ENCODE data around the gene ADAMTS2.

The ADAMTS2 gene

GRCh38 chr5:179346875-179347274 lies 1.6 kb upstream of the ADAMTS2 start:
- Histone ChIP-seq H3K4me3 (ENCODE audit: low read length) (no peak overlapping the region), H3K36me3 (ENCODE audit: control insufficient read depth, insufficient read depth, low read length) (no peaks in the 10 kb centered on the region), H3K9ac (ENCODE audit: low read length) (no peak overlapping the region), H3K27me3 (ENCODE audit: control insufficient read depth, insufficient read depth, low read length) (peaks cover 4% of the 10 kb centered on the region), H3K4me1 (ENCODE audit: control insufficient read depth, insufficient read depth, low read length) (no peaks in the 10 kb centered on the region), H3K27ac (ENCODE audit: low read depth, low read length) (no peak overlapping the region)

DNA sequence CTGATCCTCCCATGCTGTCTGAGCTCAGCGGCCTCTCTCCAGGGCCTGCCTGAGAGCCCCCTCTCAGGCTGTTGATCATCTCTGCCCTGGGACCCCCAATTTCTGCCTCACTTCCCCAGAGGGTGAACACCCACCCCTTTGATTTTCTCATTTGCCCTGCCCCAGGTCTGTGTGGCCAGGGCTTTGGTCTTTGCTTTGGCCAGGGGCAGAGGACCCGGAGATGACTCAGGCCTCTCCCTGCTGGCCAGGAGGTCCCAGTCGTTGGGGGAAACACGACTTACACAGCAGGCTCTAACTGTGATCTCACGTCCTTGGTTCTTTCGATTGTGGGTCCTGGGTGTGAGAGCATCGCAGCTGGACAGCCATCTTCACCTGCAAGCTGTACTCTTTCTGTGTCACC lies 1.1 kb upstream of the ADAMTS2 start:
- Histone ChIP-seq H3K4me3 (ENCODE audit: low read length) (no peak overlapping the region), H3K4me1 (ENCODE audit: control insufficient read depth, insufficient read depth, low read length) (no peaks in the 10 kb centered on the region), H3K27ac (ENCODE audit: low read depth, low read length) (no peak overlapping the region), H3K27me3 (ENCODE audit: control insufficient read depth, insufficient read depth, low read length) (peaks cover 4% of the 10 kb centered on the region), H3K36me3 (ENCODE audit: control insufficient read depth, insufficient read depth, low read length) (no peaks in the 10 kb centered on the region), H3K9ac (ENCODE audit: low read length) (no peak overlapping the region)

DNA sequence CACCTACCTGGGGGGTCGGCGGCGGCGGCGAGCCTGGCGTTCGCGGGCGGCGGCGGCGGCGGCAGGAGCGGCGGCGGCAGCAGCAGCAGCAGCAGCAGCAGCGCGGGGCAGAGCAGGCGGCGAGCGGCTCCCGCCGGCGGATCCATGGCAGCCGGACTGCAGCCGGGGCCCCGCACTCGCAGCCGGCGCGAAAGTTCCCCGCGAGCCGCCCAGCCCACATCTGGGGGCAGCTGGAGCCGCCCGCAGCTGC lies 153 bp downstream of the ADAMTS2 start:
- Histone ChIP-seq H3K27ac (ENCODE audit: low read depth, low read length) (no peak overlapping the region), H3K4me3 (ENCODE audit: low read length) (no peak overlapping the region), H3K9ac (ENCODE audit: low read length) (no peak overlapping the region), H3K4me1 (ENCODE audit: control insufficient read depth, insufficient read depth, low read length) (no peaks in the 10 kb centered on the region), H3K27me3 (ENCODE audit: control insufficient read depth, insufficient read depth, low read length) (peaks cover 4% of the 10 kb centered on the region), H3K36me3 (ENCODE audit: control insufficient read depth, insufficient read depth, low read length) (no peaks in the 10 kb centered on the region)

- Histone ChIP-seq H3K36me3 (ENCODE audit: control insufficient read depth, insufficient read depth, low read length) (no peaks in the 10 kb centered on the region), H3K4me3 (ENCODE audit: low read length) (peak overlapping the region; percentile 65), H3K9ac (ENCODE audit: low read length) (no peak overlapping the region), H3K27me3 (ENCODE audit: control insufficient read depth, insufficient read depth, low read length) (peaks cover 4% of the 10 kb centered on the region), H3K4me1 (ENCODE audit: control insufficient read depth, insufficient read depth, low read length) (no peaks in the 10 kb centered on the region), H3K27ac (ENCODE audit: low read depth, low read length) (no peak overlapping the region)
Observed at GRCh38 chr5:179344431-179345182, 654 bp downstream of the ADAMTS2 start.

DNA sequence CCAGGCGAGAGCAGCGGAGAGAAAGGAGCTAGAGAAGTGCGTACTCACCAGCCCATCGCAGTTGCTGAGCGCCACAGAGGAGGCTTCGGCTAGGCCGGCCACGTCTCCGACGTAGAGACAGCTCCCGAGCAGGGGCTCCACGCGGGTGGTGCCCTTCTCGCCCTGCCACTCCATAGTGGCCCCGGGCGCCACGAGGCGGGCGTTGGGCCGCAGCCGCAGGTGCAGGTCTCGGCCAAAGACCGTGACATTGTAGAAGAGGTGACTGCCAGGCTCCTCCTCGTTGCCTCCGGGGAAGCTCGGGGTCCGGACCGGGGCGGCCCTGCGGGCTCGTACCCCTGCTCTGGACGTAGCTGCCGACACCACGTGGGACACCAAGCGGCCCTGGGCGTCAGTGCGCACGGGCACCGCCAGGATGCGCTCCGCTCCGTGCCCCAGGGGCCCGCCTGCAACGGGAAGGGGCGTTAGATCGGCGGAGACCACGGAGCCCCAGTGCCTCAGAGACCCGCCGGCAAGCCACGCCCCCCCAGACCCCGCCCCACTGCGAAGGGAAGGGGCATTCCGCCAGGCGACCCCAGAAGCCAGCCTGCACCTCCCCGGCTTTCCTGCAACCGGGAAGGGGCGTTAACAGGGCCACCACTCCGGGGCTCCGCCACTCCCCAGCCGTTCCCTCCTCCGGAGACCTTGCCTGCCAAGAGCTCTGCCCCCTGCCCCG lies 1.4 kb downstream of the ADAMTS2 start:
- no peaks in the 10 kb centered on the region for H3K4me1 ChIP-seq (ENCODE audit: control insufficient read depth, insufficient read depth, low read length)
- peaks cover 4% of the 10 kb centered on the region for H3K27me3 ChIP-seq (ENCODE audit: control insufficient read depth, insufficient read depth, low read length)
- H3K36me3 ChIP-seq (ENCODE audit: control insufficient read depth, insufficient read depth, low read length) = no peaks in the 10 kb centered on the region
- H3K9ac ChIP-seq (ENCODE audit: low read length) = no peak overlapping the region
- H3K27ac ChIP-seq (ENCODE audit: low read depth, low read length) = no peak overlapping the region
- H3K4me3 ChIP-seq (ENCODE audit: low read length) = peak overlapping the region; percentile 65

DNA sequence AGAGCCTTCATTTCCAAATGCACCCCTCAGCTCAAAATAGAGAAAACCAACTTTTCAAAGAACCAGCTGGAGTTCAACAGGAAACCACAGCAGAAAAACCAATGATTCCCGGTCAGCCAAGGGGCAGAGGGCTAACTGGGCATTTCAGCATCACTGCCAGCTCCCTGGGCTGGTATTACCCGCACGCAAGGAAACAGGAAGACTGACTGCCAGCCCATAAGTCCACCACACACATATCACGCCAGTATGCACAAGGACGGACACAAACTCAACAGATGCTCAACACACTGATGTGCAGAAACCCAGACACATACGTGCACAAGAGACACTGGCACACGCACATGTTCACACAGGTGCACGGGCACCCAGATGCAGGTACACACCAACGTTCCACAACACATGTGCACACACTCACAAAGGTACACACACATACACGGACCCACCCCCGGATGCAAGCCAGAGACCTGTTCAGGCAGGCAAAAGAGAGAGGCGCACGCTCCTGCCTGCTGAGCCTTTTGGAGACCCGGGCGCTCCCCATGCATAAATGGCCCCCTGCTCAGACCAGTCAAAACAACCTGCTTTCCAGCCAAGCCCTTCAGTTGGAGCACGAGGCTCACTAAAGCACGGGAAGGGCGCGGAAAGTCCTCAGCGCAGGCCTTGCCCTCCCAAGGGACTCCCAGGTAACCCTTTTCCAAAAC lies 2.1 kb downstream of the ADAMTS2 start:
- Histone ChIP-seq H3K4me3 (ENCODE audit: low read length) (no peak overlapping the region), H3K27me3 (ENCODE audit: control insufficient read depth, insufficient read depth, low read length) (peaks cover 4% of the 10 kb centered on the region), H3K9ac (ENCODE audit: low read length) (no peak overlapping the region), H3K27ac (ENCODE audit: low read depth, low read length) (no peak overlapping the region), H3K4me1 (ENCODE audit: control insufficient read depth, insufficient read depth, low read length) (no peaks in the 10 kb centered on the region), H3K36me3 (ENCODE audit: control insufficient read depth, insufficient read depth, low read length) (no peaks in the 10 kb centered on the region)

DNA sequence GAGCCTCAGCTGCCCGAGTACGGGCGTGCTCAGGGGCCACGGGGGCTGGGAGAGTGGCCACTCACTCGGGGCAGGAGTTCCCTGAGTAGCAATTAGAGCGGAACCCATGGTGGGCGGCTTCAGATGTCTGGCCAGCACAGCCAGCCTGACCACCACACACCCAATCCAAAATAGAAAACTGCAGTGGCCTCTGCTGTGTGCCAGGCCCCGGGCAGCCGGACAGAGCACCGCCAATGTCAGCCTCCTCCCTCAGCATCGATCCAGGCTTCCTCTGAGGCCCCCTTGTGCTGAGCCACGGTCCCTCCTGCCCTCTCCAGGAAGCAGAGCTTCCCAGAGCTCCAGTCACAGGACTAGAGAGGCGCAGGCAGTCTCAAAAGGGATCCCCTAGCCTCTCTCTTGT lies 2.7 kb downstream of the ADAMTS2 start:
- no peak overlapping the region for H3K9ac ChIP-seq (ENCODE audit: low read length)
- H3K27me3 ChIP-seq (ENCODE audit: control insufficient read depth, insufficient read depth, low read length) = peaks cover 4% of the 10 kb centered on the region

DNA sequence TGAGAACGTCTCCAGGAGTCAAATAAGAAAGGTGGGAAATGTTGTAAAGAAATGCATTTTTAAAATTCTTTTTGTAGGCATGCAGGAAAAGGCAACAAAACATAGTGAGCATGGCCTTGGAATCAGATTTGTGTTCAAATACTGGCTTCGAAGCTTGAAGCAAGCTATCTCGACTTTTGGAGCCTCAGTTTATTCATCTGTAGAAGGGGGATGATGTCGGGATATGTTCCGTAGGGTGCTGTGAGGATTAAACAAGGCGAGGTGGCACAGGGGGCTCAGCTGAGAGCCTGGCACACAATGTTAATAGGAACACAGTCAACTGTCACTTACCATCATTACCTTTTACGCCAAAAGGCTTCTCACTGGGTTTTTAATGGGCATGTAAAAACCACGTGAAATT lies 4.8 kb downstream of the ADAMTS2 start:
- Histone ChIP-seq H3K9ac (ENCODE audit: low read length) (no peak overlapping the region), H3K27me3 (ENCODE audit: control insufficient read depth, insufficient read depth, low read length) (no peaks in the 10 kb centered on the region), H3K4me3 (ENCODE audit: low read length) (no peak overlapping the region), H3K27ac (ENCODE audit: low read depth, low read length) (no peak overlapping the region), H3K4me1 (ENCODE audit: control insufficient read depth, insufficient read depth, low read length) (no peaks in the 10 kb centered on the region), H3K36me3 (ENCODE audit: control insufficient read depth, insufficient read depth, low read length) (no peaks in the 10 kb centered on the region)

More for the DNA sequence above, 2.7 kb downstream of the ADAMTS2 start:
- Histone ChIP-seq H3K27ac (ENCODE audit: low read depth, low read length) (no peak overlapping the region), H3K4me3 (ENCODE audit: low read length) (peak overlapping the region; percentile 8), H3K4me1 (ENCODE audit: control insufficient read depth, insufficient read depth, low read length) (no peaks in the 10 kb centered on the region), H3K36me3 (ENCODE audit: control insufficient read depth, insufficient read depth, low read length) (no peaks in the 10 kb centered on the region)

DNA sequence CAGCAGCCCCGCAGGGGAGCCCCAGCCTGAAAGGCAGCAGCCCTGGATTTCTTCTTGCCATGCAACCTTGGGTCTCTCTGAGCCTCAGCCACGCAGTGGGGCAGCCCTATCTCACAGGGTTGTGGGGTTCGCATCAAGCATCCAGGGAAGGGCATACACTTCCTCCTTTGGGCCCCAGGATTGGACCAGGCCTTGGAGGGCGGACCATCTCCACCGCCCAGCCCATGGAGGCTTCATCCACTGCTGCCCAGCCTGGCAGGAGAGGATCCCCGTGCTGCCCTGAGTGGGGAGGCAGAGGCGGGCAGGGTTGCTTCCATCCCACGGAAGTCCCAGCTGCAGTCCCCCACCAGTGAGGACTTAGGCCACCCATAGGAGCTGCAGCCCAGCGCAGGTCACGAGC lies 5.3 kb downstream of the ADAMTS2 start:
- no peaks in the 10 kb centered on the region for H3K4me1 ChIP-seq (ENCODE audit: control insufficient read depth, insufficient read depth, low read length)
- H3K4me3 ChIP-seq (ENCODE audit: low read length) = no peak overlapping the region
- no peaks in the 10 kb centered on the region for H3K27me3 ChIP-seq (ENCODE audit: control insufficient read depth, insufficient read depth, low read length)
- no peak overlapping the region for H3K9ac ChIP-seq (ENCODE audit: low read length)
- H3K36me3 ChIP-seq (ENCODE audit: control insufficient read depth, insufficient read depth, low read length) = no peaks in the 10 kb centered on the region
- no peak overlapping the region for H3K27ac ChIP-seq (ENCODE audit: low read depth, low read length)

GRCh38 chr5:179339081-179339480 lies 6.2 kb downstream of the ADAMTS2 start:
- Histone ChIP-seq H3K27ac (ENCODE audit: low read depth, low read length) (no peak overlapping the region), H3K4me3 (ENCODE audit: low read length) (no peak overlapping the region), H3K9ac (ENCODE audit: low read length) (no peak overlapping the region), H3K36me3 (ENCODE audit: control insufficient read depth, insufficient read depth, low read length) (no peaks in the 10 kb centered on the region), H3K27me3 (ENCODE audit: control insufficient read depth, insufficient read depth, low read length) (no peaks in the 10 kb centered on the region), H3K4me1 (ENCODE audit: control insufficient read depth, insufficient read depth, low read length) (no peaks in the 10 kb centered on the region)

GRCh38 chr5:179337796-179338676 lies 7.2 kb downstream of the ADAMTS2 start:
- no peaks in the 10 kb centered on the region for H3K27me3 ChIP-seq (ENCODE audit: control insufficient read depth, insufficient read depth, low read length)
- H3K36me3 ChIP-seq (ENCODE audit: control insufficient read depth, insufficient read depth, low read length) = no peaks in the 10 kb centered on the region
- no peaks in the 10 kb centered on the region for H3K4me1 ChIP-seq (ENCODE audit: control insufficient read depth, insufficient read depth, low read length)
- no peak overlapping the region for H3K9ac ChIP-seq (ENCODE audit: low read length)
- no peak overlapping the region for H3K4me3 ChIP-seq (ENCODE audit: low read length)
- no peak overlapping the region for H3K27ac ChIP-seq (ENCODE audit: low read depth, low read length)

Measured in rectal smooth muscle tissue (tissue), 1 donor.